ENCODE data around the gene SGSH. TPM values are rescaled to one million over a fixed set of nuclear protein-coding genes. Genes with fewer than 3 reads are reported as not detected.

Gene SGSH
- total RNA-seq, 2 donors from 2014 or later: 40.4 to 42.5 TPM

DNA sequence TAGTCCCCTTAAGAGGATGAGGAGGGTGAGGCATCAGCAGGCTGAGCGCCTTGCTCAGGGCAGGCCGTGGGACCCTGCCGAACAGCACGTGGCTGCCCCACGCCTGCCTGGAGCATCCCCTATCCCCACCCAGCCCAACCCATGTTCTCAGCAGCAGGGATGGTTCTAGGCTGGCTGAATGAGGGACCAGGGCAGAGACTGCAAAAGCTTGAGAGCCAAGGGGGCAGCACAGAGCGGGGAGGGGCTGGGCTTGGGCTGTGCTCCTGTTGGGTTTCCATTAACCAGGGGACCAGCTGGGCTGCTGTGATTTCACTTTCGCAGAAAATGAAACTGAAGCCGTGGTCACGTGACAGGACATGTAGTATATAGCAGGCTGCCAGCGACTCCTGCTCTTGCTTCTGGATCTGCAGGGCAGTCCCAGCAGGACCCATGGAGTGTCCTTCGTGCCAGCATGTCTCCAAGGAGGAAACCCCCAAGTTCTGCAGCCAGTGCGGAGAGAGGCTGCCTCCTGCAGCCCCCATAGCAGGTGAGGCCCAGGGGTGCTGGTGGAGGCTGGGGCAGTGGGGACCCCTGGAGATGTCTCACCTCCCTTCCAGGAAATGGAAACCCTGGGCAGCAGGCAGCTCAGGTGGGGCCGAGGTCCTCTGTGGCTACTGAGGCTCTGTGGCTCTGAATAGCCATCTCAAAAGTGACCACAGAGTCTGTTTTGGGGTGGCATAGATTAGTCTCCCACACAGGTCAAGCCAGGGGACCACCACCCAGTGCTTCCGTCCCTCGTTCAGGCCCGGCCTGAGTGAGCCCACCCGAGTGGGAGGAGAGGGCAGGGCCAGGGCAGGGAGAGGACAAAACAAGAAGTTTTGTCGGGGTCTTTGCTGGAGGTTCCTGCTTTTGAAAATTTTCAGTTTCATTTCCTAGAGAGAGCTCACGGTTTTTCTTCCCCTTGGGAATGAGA, 43.4 kb upstream of the SGSH start:
- Histone ChIP-seq H3K36me3 (ENCODE audit: control insufficient read depth, insufficient read depth, low read length) (peaks cover 29% of the 10 kb centered on the region), H3K9me3 (ENCODE audit: control insufficient read depth, low read length) (no peaks in the 10 kb centered on the region), H3K27me3 (ENCODE audit: control insufficient read depth, insufficient read depth, low read length, poor library complexity, severe bottlenecking) (no peaks in the 10 kb centered on the region), H3K4me3 (ENCODE audit: low read length) (no peak overlapping the region), H3K9ac (ENCODE audit: extremely low read depth, low read length, poor library complexity, severe bottlenecking) (no peak overlapping the region), H3K4me1 (ENCODE audit: control insufficient read depth, insufficient read depth, low read length) (peaks cover 12% of the 10 kb centered on the region), H3K27ac (ENCODE audit: low read depth, low read length) (no peak overlapping the region)
- Mint-ChIP-seq H3K9me3 (no peaks in the 10 kb centered on the region), H3K27ac (no peak overlapping the region), H3K4me3 (no peak overlapping the region), H3K27me3 (ENCODE audit: insufficient read depth) (no peaks in the 10 kb centered on the region), H3K4me1 (peaks cover 18% of the 10 kb centered on the region), H3K36me3 (ENCODE audit: low read depth) (peaks cover 25% of the 10 kb centered on the region)
- DNase-seq: peak; percentile 79
- TF ChIP-seq, protein P1, sequence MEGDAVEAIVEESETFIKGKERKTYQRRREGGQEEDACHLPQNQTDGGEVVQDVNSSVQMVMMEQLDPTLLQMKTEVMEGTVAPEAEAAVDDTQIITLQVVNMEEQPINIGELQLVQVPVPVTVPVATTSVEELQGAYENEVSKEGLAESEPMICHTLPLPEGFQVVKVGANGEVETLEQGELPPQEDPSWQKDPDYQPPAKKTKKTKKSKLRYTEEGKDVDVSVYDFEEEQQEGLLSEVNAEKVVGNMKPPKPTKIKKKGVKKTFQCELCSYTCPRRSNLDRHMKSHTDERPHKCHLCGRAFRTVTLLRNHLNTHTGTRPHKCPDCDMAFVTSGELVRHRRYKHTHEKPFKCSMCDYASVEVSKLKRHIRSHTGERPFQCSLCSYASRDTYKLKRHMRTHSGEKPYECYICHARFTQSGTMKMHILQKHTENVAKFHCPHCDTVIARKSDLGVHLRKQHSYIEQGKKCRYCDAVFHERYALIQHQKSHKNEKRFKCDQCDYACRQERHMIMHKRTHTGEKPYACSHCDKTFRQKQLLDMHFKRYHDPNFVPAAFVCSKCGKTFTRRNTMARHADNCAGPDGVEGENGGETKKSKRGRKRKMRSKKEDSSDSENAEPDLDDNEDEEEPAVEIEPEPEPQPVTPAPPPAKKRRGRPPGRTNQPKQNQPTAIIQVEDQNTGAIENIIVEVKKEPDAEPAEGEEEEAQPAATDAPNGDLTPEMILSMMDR (conservative IDR thresholded peaks at IDR 0.05): no peak
- 91 to 94% methylated on average over 11 to 19 of the region's 19 CpGs for WGBS, 2 experiments (ENCODE audit: insufficient coverage in 1 of 2, insufficient read length in 1 of 2)

DNA sequence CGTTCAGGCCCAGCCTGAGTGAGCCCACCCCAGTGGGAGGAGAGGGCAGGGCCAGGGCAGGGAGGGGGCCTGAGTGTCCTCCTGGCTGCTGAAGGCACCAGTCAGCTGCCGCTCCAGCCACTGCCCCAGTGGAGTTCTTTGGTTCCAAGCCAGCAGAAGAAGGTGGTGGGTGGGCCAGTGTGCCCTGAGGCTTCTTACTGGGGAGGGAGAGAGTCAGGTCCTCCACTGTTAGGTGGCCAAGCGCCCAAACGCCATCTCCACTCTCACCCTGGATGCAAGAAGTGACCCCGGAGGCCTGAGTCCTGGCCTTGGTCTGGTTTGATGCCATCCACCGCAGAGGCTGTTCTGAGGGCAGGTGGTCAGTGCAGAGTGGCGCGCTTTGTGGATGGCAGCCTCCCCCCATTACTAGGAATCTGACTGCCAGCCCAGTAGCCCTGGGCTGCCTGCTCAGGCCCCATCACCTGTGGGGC, 42.7 kb upstream of the SGSH start:
- Histone ChIP-seq H3K9me3 (ENCODE audit: control insufficient read depth, low read length) (no peaks in the 10 kb centered on the region), H3K27ac (ENCODE audit: low read depth, low read length) (no peak overlapping the region), H3K4me3 (ENCODE audit: low read length) (peak overlapping the region; percentile 84), H3K4me1 (ENCODE audit: control insufficient read depth, insufficient read depth, low read length) (peaks cover 15% of the 10 kb centered on the region), H3K9ac (ENCODE audit: extremely low read depth, low read length, poor library complexity, severe bottlenecking) (no peak overlapping the region), H3K27me3 (ENCODE audit: control insufficient read depth, insufficient read depth, low read length, poor library complexity, severe bottlenecking) (no peaks in the 10 kb centered on the region), H3K36me3 (ENCODE audit: control insufficient read depth, insufficient read depth, low read length) (peaks cover 23% of the 10 kb centered on the region)
- Mint-ChIP-seq H3K36me3 (ENCODE audit: low read depth) (peaks cover 25% of the 10 kb centered on the region), H3K4me3 (peak overlapping the region; percentile 82), H3K4me1 (peaks cover 25% of the 10 kb centered on the region), H3K27me3 (ENCODE audit: insufficient read depth) (no peaks in the 10 kb centered on the region), H3K9me3 (no peaks in the 10 kb centered on the region), H3K27ac (no peak overlapping the region)
- peak; percentile 61 for DNase-seq
- WGBS, 2 experiments (ENCODE audit: insufficient coverage in 1 of 2, insufficient read length in 1 of 2): 94 to 100% methylated on average over 3 to 8 of the region's 8 CpGs
- TF ChIP-seq, protein P1 (conservative IDR thresholded peaks at IDR 0.05): no peak

DNA sequence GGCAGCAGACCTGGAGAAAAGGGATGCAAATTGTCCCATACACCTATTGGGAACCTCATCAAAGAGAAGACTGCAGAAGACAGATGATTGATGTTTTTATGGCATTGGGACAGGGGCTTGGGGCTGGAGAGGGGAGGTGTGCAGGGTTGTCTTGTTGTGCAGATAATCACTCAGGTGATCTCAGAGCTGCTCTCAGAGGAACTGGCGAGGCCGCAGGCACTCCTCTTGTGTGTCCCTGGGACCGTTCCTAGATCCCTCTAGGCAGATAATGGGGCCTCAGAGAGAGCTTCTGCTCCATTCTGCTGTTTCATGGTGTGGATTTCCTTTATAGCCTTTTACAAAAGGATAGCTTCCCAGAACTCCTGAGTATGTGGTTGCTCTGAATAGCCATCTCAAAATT, 42.2 kb upstream of the SGSH start:
- H3K9ac ChIP-seq (ENCODE audit: extremely low read depth, low read length, poor library complexity, severe bottlenecking): no peak overlapping the region
- TF ChIP-seq, protein P1 (conservative IDR thresholded peaks at IDR 0.05): no peak
- no peaks in the 10 kb centered on the region for H3K9me3 ChIP-seq (ENCODE audit: control insufficient read depth, low read length)
- no peak overlapping the region for H3K27ac ChIP-seq (ENCODE audit: low read depth, low read length)
- DNase-seq: peak; percentile 57
- peaks cover 15% of the 10 kb centered on the region for H3K4me1 ChIP-seq (ENCODE audit: control insufficient read depth, insufficient read depth, low read length)
- peaks cover 22% of the 10 kb centered on the region for H3K36me3 Mint-ChIP-seq (ENCODE audit: low read depth)
- H3K27ac Mint-ChIP-seq: peak overlapping the region; percentile 91
- H3K4me3 ChIP-seq (ENCODE audit: low read length): peak overlapping the region; percentile 84
- peaks cover 22% of the 10 kb centered on the region for H3K36me3 ChIP-seq (ENCODE audit: control insufficient read depth, insufficient read depth, low read length)
- no peaks in the 10 kb centered on the region for H3K27me3 Mint-ChIP-seq (ENCODE audit: insufficient read depth)
- peaks cover 30% of the 10 kb centered on the region for H3K4me1 Mint-ChIP-seq
- 74 to 80% methylated on average over 3 of the region's 3 CpGs for WGBS, 2 experiments (ENCODE audit: insufficient coverage in 1 of 2, insufficient read length in 1 of 2)
- H3K4me3 Mint-ChIP-seq: peak overlapping the region; percentile 82
- no peaks in the 10 kb centered on the region for H3K9me3 Mint-ChIP-seq
- H3K27me3 ChIP-seq (ENCODE audit: control insufficient read depth, insufficient read depth, low read length, poor library complexity, severe bottlenecking): no peaks in the 10 kb centered on the region
